ENCODE results near the gene ZNF195.
"Not testable (repeated sequence)": the region's sequence is repeated elsewhere in the genome, so short reads cannot be mapped to it uniquely, and the experiment has no call there.

DNA sequence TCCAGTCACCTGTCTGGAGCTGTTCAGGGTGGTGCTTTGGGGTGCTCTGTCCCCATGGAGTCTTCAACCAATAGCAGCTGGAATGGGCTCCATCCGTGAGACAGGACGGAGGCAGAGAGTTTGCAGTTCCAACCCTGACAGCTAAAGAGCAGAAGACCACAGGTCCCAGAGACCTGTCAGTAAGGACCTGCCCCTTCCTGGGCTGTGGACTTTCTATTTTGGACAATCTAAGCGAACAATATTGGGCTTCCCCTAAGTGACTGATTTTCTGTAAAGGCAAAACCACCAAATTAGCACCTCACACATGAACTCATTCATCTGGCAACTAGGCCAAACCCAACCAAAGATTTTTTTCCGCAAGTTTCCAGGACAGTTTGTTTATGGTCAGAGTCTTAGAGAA is 50.4 kb downstream of the ZNF195 start:
- TF ChIP-seq, protein P1, sequence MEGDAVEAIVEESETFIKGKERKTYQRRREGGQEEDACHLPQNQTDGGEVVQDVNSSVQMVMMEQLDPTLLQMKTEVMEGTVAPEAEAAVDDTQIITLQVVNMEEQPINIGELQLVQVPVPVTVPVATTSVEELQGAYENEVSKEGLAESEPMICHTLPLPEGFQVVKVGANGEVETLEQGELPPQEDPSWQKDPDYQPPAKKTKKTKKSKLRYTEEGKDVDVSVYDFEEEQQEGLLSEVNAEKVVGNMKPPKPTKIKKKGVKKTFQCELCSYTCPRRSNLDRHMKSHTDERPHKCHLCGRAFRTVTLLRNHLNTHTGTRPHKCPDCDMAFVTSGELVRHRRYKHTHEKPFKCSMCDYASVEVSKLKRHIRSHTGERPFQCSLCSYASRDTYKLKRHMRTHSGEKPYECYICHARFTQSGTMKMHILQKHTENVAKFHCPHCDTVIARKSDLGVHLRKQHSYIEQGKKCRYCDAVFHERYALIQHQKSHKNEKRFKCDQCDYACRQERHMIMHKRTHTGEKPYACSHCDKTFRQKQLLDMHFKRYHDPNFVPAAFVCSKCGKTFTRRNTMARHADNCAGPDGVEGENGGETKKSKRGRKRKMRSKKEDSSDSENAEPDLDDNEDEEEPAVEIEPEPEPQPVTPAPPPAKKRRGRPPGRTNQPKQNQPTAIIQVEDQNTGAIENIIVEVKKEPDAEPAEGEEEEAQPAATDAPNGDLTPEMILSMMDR (IDR thresholded peaks at IDR 0.05): not testable (repeated sequence)
- TF ChIP-seq POLR2A (IDR thresholded peaks at IDR 0.05): not testable (repeated sequence)

Measured in lower leg skin (tissue), 3 donors.